ENCODE measurements around the gene CD3G. TPM values are rescaled to one million over a fixed set of nuclear protein-coding genes. Genes with fewer than 3 reads are reported as not detected.
"Not testable (repeated sequence)": the region's sequence is repeated elsewhere in the genome, so short reads cannot be mapped to it uniquely, and the experiment has no call there.

CD3G gene
- total RNA-seq, 1 donor from 2014 or later: not detected

- Mint-ChIP-seq H3K36me3 (ENCODE audit: low read depth, unreplicated experiment) (peaks cover 12% of the 10 kb centered on the region), H3K4me3 (ENCODE audit: unreplicated experiment) (peak within 1 kb of the TSS; percentile 100), H3K27ac (ENCODE audit: unreplicated experiment) (peak within 1 kb of the TSS; percentile 99), H3K27me3 (ENCODE audit: unreplicated experiment) (peaks cover 10% of the 10 kb centered on the region), H3K9me3 (ENCODE audit: unreplicated experiment) (no peaks in the 10 kb centered on the region), H3K4me1 (ENCODE audit: unreplicated experiment) (peaks cover 30% of the 10 kb centered on the region)
- TF ChIP-seq, protein P1, sequence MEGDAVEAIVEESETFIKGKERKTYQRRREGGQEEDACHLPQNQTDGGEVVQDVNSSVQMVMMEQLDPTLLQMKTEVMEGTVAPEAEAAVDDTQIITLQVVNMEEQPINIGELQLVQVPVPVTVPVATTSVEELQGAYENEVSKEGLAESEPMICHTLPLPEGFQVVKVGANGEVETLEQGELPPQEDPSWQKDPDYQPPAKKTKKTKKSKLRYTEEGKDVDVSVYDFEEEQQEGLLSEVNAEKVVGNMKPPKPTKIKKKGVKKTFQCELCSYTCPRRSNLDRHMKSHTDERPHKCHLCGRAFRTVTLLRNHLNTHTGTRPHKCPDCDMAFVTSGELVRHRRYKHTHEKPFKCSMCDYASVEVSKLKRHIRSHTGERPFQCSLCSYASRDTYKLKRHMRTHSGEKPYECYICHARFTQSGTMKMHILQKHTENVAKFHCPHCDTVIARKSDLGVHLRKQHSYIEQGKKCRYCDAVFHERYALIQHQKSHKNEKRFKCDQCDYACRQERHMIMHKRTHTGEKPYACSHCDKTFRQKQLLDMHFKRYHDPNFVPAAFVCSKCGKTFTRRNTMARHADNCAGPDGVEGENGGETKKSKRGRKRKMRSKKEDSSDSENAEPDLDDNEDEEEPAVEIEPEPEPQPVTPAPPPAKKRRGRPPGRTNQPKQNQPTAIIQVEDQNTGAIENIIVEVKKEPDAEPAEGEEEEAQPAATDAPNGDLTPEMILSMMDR (IDR thresholded peaks at IDR 0.05; ENCODE audit: unreplicated experiment): no peak
- DNase-seq (ENCODE audit: low spot score): peak; percentile 83
These were observed 57.2 kb downstream of the CD3G start, which contains the start of gene ATP5MG for GRCh38 chr11:118401151-118401879. TSS of gene ATP5MG (plus strand) at chr11:118401606. CDS start at chr11:118401666, 60 bp downstream.

DNA sequence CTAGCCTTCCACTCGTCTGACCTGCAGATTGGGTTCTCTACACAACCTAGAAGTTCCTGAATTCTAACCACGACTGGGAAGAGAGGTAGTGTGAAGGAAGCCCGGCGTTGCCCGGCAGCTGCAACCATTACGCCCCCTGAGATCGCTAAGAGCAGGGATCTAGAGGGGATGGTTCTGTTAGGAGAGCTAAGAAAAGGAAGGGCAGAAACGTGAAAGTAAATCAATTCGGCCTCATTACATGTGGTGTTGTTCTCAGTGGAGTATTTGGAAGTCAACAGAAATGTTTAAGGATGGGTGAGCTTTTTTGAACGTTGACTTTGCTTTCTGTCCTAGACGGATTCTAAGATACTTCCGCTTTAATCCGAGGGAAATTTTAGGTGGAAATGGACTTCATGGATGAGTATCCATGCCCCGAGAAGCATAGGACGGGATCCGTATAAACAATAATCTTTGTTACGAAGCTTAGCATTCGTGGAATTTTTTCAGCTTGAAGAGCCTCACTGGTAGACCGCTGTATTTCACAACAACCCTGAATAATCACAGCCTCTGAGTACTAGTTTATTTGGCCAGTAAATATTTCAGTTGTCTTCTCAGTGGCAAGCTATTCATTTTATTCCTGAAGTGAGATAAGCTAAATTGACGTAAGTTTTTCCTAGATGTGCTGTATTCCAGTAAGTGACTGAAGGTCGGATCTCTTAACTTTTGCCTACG is 57.9 kb downstream of the CD3G start:
- DNase-seq (ENCODE audit: low spot score): no peak
- Mint-ChIP-seq H3K4me3 (ENCODE audit: unreplicated experiment) (peak overlapping the region; percentile 100), H3K36me3 (ENCODE audit: low read depth, unreplicated experiment) (peaks cover 9% of the 10 kb centered on the region)

GRCh38 chr11:118402594-118402993 is 58.5 kb downstream of the CD3G start:
- H3K9me3 Mint-ChIP-seq (ENCODE audit: unreplicated experiment); H3K27me3 Mint-ChIP-seq (ENCODE audit: unreplicated experiment); H3K36me3 Mint-ChIP-seq (ENCODE audit: low read depth, unreplicated experiment); DNase-seq (ENCODE audit: low spot score): not testable (repeated sequence)
- peak overlapping the region; percentile 100 for H3K4me3 Mint-ChIP-seq (ENCODE audit: unreplicated experiment)
- peak overlapping the region; percentile 99 for H3K27ac Mint-ChIP-seq (ENCODE audit: unreplicated experiment)
- peaks cover 30% of the 10 kb centered on the region for H3K4me1 Mint-ChIP-seq (ENCODE audit: unreplicated experiment)

More for the DNA sequence above, 57.9 kb downstream of the CD3G start:
- TF ChIP-seq, protein P1 (IDR thresholded peaks at IDR 0.05; ENCODE audit: unreplicated experiment): peak; percentile 8
- Mint-ChIP-seq H3K27ac (ENCODE audit: unreplicated experiment) (peak overlapping the region; percentile 99), H3K9me3 (ENCODE audit: unreplicated experiment) (no peaks in the 10 kb centered on the region), H3K27me3 (ENCODE audit: unreplicated experiment) (peaks cover 10% of the 10 kb centered on the region), H3K4me1 (ENCODE audit: unreplicated experiment) (peaks cover 30% of the 10 kb centered on the region)

Other genes with a start within 250 kb of the CD3G start
- gene SCN4B, start 191.5 kb upstream of the CD3G start, total RNA-seq (ENCODE audit: unreplicated experiment): 3.1 TPM
- gene SCN2B, start 167.7 kb upstream of the CD3G start, total RNA-seq (ENCODE audit: unreplicated experiment): not detected
- gene JAML, start 119.3 kb upstream of the CD3G start, total RNA-seq (ENCODE audit: unreplicated experiment): 0.31 TPM
- 10.7 TPM for gene MPZL3, start 92.0 kb upstream of the CD3G start, total RNA-seq (ENCODE audit: unreplicated experiment)
- 1.0 TPM for gene MPZL2, start 80.0 kb upstream of the CD3G start, total RNA-seq (ENCODE audit: unreplicated experiment)
- gene CD3E, start 39.6 kb upstream of the CD3G start, total RNA-seq (ENCODE audit: unreplicated experiment): not detected
- gene CD3D, start 1.6 kb upstream of the CD3G start, total RNA-seq (ENCODE audit: unreplicated experiment): not detected
- 32.0 TPM for gene UBE4A, start 15.3 kb downstream of the CD3G start, total RNA-seq (ENCODE audit: unreplicated experiment)
- 280 TPM for gene ATP5MG, start 57.3 kb downstream of the CD3G start, total RNA-seq (ENCODE audit: unreplicated experiment)
- 104 TPM for gene KMT2A, start 92.1 kb downstream of the CD3G start, total RNA-seq (ENCODE audit: unreplicated experiment)
- gene TTC36, start 183.1 kb downstream of the CD3G start, total RNA-seq (ENCODE audit: unreplicated experiment): 0.56 TPM
- 16.1 TPM for gene TMEM25, start 186.8 kb downstream of the CD3G start, total RNA-seq (ENCODE audit: unreplicated experiment)
- gene IFT46, start 221.6 kb downstream of the CD3G start, total RNA-seq (ENCODE audit: unreplicated experiment): 19.7 TPM
- gene ARCN1, start 228.1 kb downstream of the CD3G start, total RNA-seq (ENCODE audit: unreplicated experiment): 145 TPM